Epithelial cell of umbilical artery (primary cell): ENCODE results near the gene PGA3. TPM values are rescaled to one million over a fixed set of nuclear protein-coding genes. Genes with fewer than 3 reads are reported as not detected.

Experiments
- total RNA-seq: library from RNA; depleted of rRNA; stranded (reverse); fragments of >200 nt; gene quantifications from 2 replicates; pipeline ENCODE4 v1.2.3, GENCODE V29; 2014

PGA3 gene
- not detected in 2 replicates for total RNA-seq

DNA sequence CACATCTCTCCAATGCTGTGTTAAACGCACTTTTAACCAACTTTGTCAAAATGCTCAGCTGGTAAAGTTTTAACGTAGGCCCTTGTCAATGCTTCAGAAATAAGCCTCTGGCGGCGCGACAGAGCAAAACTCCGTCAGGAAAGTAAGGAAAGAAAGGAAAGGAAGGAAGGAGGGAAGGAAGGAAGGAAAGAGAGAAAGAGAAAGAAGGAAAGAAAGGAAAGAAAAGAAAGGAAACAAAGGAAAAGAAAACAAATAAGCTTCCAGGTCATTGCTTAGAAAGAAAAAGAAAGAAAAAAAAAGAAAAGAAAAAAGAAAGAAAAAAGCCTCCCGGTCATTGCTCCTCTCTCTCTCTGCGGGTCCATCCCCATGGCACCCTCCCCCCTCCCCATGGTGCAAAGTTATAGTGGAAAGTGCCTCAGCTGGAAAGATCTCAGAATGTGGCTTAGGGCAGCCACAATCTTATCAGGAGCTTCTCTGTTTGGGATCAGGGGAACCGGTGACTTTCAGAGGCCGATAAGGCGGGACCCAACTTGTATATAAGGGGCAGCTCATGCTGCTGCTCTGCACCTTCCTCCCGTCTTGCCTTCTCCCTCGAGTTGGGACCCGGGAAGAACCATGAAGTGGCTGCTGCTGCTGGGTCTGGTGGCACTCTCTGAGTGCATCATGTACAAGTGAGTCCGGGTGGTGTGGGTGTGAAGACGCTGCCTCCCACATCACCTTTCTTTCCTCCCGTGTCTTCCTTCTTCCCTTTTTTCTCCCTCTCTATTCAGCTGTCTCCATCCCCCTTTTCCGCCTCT, at the start of gene PGA3:
Gene PGA3 (plus strand): TSS at position 566 of the 797 bp plus-strand sequence. CDS start 50 bp downstream, at position 616.

DNA sequence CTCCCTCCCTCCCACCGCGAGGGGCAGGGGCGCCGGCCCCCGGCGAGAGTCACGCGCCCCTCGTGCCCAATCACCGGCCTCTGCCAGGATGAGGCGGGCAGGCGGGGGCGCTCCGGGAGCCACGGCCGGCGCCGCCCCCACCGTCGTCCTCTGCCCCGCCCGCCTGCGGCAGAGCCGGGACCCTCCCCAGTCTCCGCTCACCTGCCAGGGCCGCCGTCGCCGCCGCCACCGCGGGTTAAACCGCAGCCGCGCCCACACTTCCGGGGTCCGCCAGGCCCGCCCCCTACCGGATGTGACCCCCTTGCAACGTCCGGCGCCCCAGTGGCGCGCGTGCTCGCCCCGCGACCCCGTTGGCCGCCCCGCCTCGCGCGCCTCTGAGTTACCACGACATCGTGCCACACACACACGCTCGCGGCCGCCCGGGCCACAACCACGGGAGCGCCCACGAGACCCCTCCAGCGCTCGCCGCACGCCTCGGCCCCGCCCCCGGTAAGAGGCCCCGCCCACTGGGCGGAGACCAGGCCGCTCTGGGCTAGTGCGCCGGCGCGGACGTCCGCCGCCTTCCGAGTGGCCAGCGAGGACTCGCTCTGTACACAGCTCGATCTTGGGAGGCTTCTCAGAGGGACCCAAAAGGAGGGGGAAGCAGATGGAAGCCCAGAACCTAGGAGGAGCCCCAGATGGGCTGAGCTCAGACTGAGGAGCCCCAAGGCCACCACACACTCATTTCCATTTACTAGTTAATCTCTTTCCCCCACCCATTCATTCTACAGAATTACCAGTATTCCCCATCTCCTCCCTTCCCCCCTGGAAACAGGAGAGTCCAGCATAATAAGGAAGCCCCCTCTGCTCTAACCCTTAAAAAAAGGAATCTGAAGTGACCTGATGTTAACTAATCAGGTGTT, 41.9 kb upstream of the PGA3 start, which contains the start of gene VPS37C:
Gene VPS37C (minus strand): TSS at position 237 of the 902 bp plus-strand sequence. CDS start 22,597 bp downstream, outside the sequence.

DNA sequence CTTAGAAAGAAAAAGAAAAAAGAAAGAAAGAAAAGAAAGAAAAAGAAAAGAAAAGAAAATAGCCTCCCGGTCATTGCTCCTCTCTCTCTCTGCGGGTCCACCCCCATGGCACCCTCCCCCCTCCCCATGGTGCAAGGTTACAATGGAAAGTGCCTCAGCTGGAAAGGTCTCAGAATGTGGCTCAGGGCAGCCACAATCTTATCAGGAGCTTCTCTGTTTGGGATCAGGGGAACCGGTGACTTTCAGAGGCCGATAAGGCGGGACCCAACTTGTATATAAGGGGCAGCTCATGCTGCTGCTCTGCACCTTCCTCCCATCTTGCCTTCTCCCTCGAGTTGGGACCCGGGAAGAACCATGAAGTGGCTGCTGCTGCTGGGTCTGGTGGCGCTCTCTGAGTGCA, 18.7 kb downstream of the PGA3 start, which contains the start of gene PGA4:
Gene PGA4 (plus strand): TSS at position 301 of the 400 bp plus-strand sequence. CDS start 54 bp downstream, at position 355.

DNA sequence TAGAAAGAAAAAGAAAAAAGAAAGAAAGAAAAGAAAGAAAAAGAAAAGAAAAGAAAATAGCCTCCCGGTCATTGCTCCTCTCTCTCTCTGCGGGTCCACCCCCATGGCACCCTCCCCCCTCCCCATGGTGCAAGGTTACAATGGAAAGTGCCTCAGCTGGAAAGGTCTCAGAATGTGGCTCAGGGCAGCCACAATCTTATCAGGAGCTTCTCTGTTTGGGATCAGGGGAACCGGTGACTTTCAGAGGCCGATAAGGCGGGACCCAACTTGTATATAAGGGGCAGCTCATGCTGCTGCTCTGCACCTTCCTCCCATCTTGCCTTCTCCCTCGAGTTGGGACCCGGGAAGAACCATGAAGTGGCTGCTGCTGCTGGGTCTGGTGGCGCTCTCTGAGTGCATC, 37.6 kb downstream of the PGA3 start, which contains the start of gene PGA5:
Gene PGA5 (plus strand): TSS at position 301 of the 400 bp plus-strand sequence. CDS start 52 bp downstream, at position 353.

Other genes starting within 250 kb of the PGA3 start
- not detected in 2 replicates for gene CD6, start 231.8 kb upstream of the PGA3 start, total RNA-seq
- gene CD5, start 101.0 kb upstream of the PGA3 start, total RNA-seq: not detected in 2 replicates
- 8.7 and 8.8 TPM in 2 replicates for gene VPS37C, start 42.1 kb upstream of the PGA3 start, total RNA-seq
- not detected in 2 replicates for gene PGA4, start 18.8 kb downstream of the PGA3 start, total RNA-seq
- not detected in 2 replicates for gene PGA5, start 37.7 kb downstream of the PGA3 start, total RNA-seq
- gene VWCE, start 91.8 kb downstream of the PGA3 start, total RNA-seq: 1.6 and 2.3 TPM in 2 replicates
- 253 and 317 TPM in 2 replicates for gene DDB1, start 129.6 kb downstream of the PGA3 start, total RNA-seq
- gene TKFC, start 129.7 kb downstream of the PGA3 start, total RNA-seq: 13.0 and 23.4 TPM in 2 replicates
- 27.9 and 31.5 TPM in 2 replicates for gene CYB561A3, start 158.4 kb downstream of the PGA3 start, total RNA-seq
- 15.9 and 21.0 TPM in 2 replicates for gene TMEM138, start 158.9 kb downstream of the PGA3 start, total RNA-seq
- gene TMEM216, start 189.1 kb downstream of the PGA3 start, total RNA-seq: 7.5 and 12.3 TPM in 2 replicates
- gene CPSF7, start 226.5 kb downstream of the PGA3 start, total RNA-seq: 8.4 and 13.1 TPM in 2 replicates
- gene SDHAF2, start 226.6 kb downstream of the PGA3 start, total RNA-seq: 30.1 and 66.3 TPM in 2 replicates